Trophoblast cell (in vitro differentiated cells and primary cell): ENCODE measurements around the gene TRMT10C.
"Not testable (repeated sequence)": the region's sequence is repeated elsewhere in the genome, so short reads cannot be mapped to it uniquely, and the experiment has no call there.

ENCODE experiments used
- DNase-seq, 2 donors: peaks; one replicate each; pipeline ENCODE4 v3.0.0-alpha.2; 2016
- H2AFZ ChIP-seq: 2 replicates; pipeline ENCODE4 v1.6.1; 2013; ENCODE audit warnings: low read length, moderate library complexity, mild to moderate bottlenecking; ENCODE audit not compliant: insufficient read depth, poor library complexity
- H2AK5ac ChIP-seq: 2 replicates; pipeline ENCODE4 v1.6.1; 2013; ENCODE audit warnings: mild to moderate bottlenecking, low read length
- H2BK120ac ChIP-seq: 2 replicates; pipeline ENCODE4 v1.6.1; 2013; ENCODE audit warnings: low read length, mild to moderate bottlenecking, moderate library complexity; ENCODE audit not compliant: insufficient read depth, poor library complexity
- H2BK12ac ChIP-seq: 2 replicates; pipeline ENCODE4 v1.6.1; 2013; ENCODE audit warnings: mild to moderate bottlenecking, low read length, moderate library complexity
- H2BK5ac ChIP-seq: 2 replicates; pipeline ENCODE4 v1.6.1; 2013; ENCODE audit warnings: low read length, low read depth, moderate library complexity, mild to moderate bottlenecking; ENCODE audit not compliant: poor library complexity
- H3K14ac ChIP-seq: 2 replicates; pipeline ENCODE4 v1.6.1; 2013; ENCODE audit warnings: mild to moderate bottlenecking, low read length
- H3K18ac ChIP-seq: 2 replicates; pipeline ENCODE4 v1.6.1; 2013; ENCODE audit warnings: mild to moderate bottlenecking, low read length
- H3K23ac ChIP-seq: 2 replicates; pipeline ENCODE4 v1.6.1; 2013; ENCODE audit warnings: low read length
- H3K27ac ChIP-seq: 2 replicates; pipeline ENCODE4 v1.5.1; 2013; ENCODE audit warnings: low read depth, mild to moderate bottlenecking, inconsistent platforms, low read length, moderate library complexity
- H3K27me3 ChIP-seq: 2 replicates; pipeline ENCODE4 v1.6.1; 2013; ENCODE audit warnings: inconsistent platforms, mild to moderate bottlenecking, low read length, moderate library complexity; ENCODE audit not compliant: insufficient read depth
- H3K36me3 ChIP-seq, 2 experiments: 1 replicate in 1 of 2; 2 replicates in 1 of 2; pipeline ENCODE4 v1.6.1; 2013; ENCODE audit warnings: low read length in 2 of 2, mild to moderate bottlenecking in 2 of 2, moderate library complexity in 1 of 2; ENCODE audit not compliant: insufficient read depth in 2 of 2, control insufficient read depth in 1 of 2
- H3K4ac ChIP-seq: 2 replicates; pipeline ENCODE4 v1.6.1; 2013; ENCODE audit warnings: low read depth, mild to moderate bottlenecking, low read length, moderate library complexity
- H3K4me1 ChIP-seq, 2 experiments: 1 replicate in 1 of 2; 2 replicates in 1 of 2; pipeline ENCODE4 v1.6.1; 2013; ENCODE audit warnings: low read length in 2 of 2, mild to moderate bottlenecking in 2 of 2, moderate library complexity in 1 of 2; ENCODE audit not compliant: insufficient read depth in 2 of 2, control insufficient read depth in 1 of 2
- H3K4me2 ChIP-seq: 2 replicates; pipeline ENCODE4 v1.6.1; 2013; ENCODE audit warnings: inconsistent platforms, mild to moderate bottlenecking, low read length, moderate library complexity
- H3K4me3 ChIP-seq: 2 replicates; pipeline ENCODE4 v1.5.1; 2013; ENCODE audit warnings: mild to moderate bottlenecking, low read depth, low read length, inconsistent platforms
- H3K79me1 ChIP-seq: one replicate; pipeline ENCODE4 v1.6.1; 2013; ENCODE audit warnings: low read length
- H3K79me2 ChIP-seq: 2 replicates; pipeline ENCODE4 v1.6.1; 2013; ENCODE audit warnings: low read length, mild to moderate bottlenecking; ENCODE audit not compliant: control insufficient read depth, insufficient read depth, poor library complexity
- H3K9ac ChIP-seq: 2 replicates; pipeline ENCODE4 v1.6.1; 2013; ENCODE audit warnings: mild to moderate bottlenecking, low read length
- H3K9me3 ChIP-seq: 2 replicates; pipeline ENCODE4 v1.6.1; 2013; ENCODE audit warnings: low read depth, mild to moderate bottlenecking, control low read depth, inconsistent platforms, low read length; ENCODE audit not compliant: insufficient read depth
- H4K12ac ChIP-seq: 2 replicates; pipeline ENCODE4 v1.6.1; 2013; ENCODE audit warnings: low read depth, mild to moderate bottlenecking, low read length, moderate library complexity
- H4K8ac ChIP-seq: 2 replicates; pipeline ENCODE4 v1.6.1; 2013; ENCODE audit warnings: low read depth, mild to moderate bottlenecking, low read length, moderate library complexity
- H4K91ac ChIP-seq: one replicate; pipeline ENCODE4 v1.6.1; 2013; ENCODE audit warnings: low read depth, mild to moderate bottlenecking, low read length, moderate library complexity
- WGBS: extraction: QIAGEN DNeasy Blood & Tissue Kit; methylation state at CpG from one replicate; pipeline ENCODE4 v1.1.7; 2013; ENCODE audit warnings: missing lambda C conversion rate; ENCODE audit not compliant: insufficient read length, insufficient coverage; ENCODE audit errors: extremely low coverage; 5-methylcytosine and 5-hydroxymethylcytosine counted together

TRMT10C gene

GRCh38 chr3:101602731-101603130, 41.1 kb downstream of the TRMT10C start:
- no peaks in the 10 kb centered on the region for H3K9me3 ChIP-seq
- H3K4me1 ChIP-seq = no peaks in the 10 kb centered on the region
- H3K23ac ChIP-seq = no peak overlapping the region
- H3K4me2 ChIP-seq = no peak overlapping the region
- no peak overlapping the region for H3K27ac ChIP-seq
- H4K8ac ChIP-seq = no peak overlapping the region
- H3K79me2 ChIP-seq = no peaks in the 10 kb centered on the region
- no peak overlapping the region for H2AFZ ChIP-seq
- no peak overlapping the region for H2AK5ac ChIP-seq
- no peaks in the 10 kb centered on the region for H3K79me1 ChIP-seq
- H3K9ac ChIP-seq = no peak overlapping the region
- H4K12ac ChIP-seq = no peak overlapping the region
- H3K14ac ChIP-seq = no peak overlapping the region
- H3K36me3 ChIP-seq = peaks cover 0 to 5% of the 10 kb centered on the region in 2 experiments
- no peak overlapping the region for H2BK5ac ChIP-seq
- WGBS = no CpG with 5 or more reads among the region's 3 CpGs
- H4K91ac ChIP-seq = no peak overlapping the region
- H2BK12ac ChIP-seq = no peak overlapping the region
- DNase-seq = no peak
- H3K18ac ChIP-seq = no peak overlapping the region
- no peak overlapping the region for H3K4me3 ChIP-seq
- H3K4ac ChIP-seq = no peak overlapping the region
- no peaks in the 10 kb centered on the region for H3K27me3 ChIP-seq
- no peak overlapping the region for H2BK120ac ChIP-seq

- H2BK12ac ChIP-seq = no peak overlapping the region
- no peaks in the 10 kb centered on the region for H3K4me1 ChIP-seq
- H3K9ac ChIP-seq = no peak overlapping the region
- H2AFZ ChIP-seq = no peak overlapping the region
- H3K23ac ChIP-seq = no peak overlapping the region
- no peaks in the 10 kb centered on the region for H3K79me1 ChIP-seq
- no peaks in the 10 kb centered on the region for H3K9me3 ChIP-seq
- no CpG with 5 or more reads among the region's 1 CpG for WGBS
- H3K4me2 ChIP-seq = no peak overlapping the region
- H3K36me3 ChIP-seq = peaks cover 0 to 5% of the 10 kb centered on the region in 2 experiments
- no peak overlapping the region for H3K14ac ChIP-seq
- no peaks in the 10 kb centered on the region for H3K27me3 ChIP-seq
- DNase-seq = no peak
- no peak overlapping the region for H4K12ac ChIP-seq
- H4K8ac ChIP-seq = no peak overlapping the region
- no peak overlapping the region for H2BK5ac ChIP-seq
- no peak overlapping the region for H2AK5ac ChIP-seq
- no peak overlapping the region for H3K27ac ChIP-seq
- H2BK120ac ChIP-seq = no peak overlapping the region
- no peaks in the 10 kb centered on the region for H3K79me2 ChIP-seq
- no peak overlapping the region for H3K4me3 ChIP-seq
- no peak overlapping the region for H3K4ac ChIP-seq
- no peak overlapping the region for H4K91ac ChIP-seq
- no peak overlapping the region for H3K18ac ChIP-seq
Observed at GRCh38 chr3:101603184-101603583, 41.5 kb downstream of the TRMT10C start.

- not testable (repeated sequence) for H3K27ac ChIP-seq, H3K9ac ChIP-seq, H4K8ac ChIP-seq, H3K14ac ChIP-seq, H3K79me1 ChIP-seq, H3K4me1 ChIP-seq, H2AK5ac ChIP-seq, H2BK12ac ChIP-seq, H3K4me3 ChIP-seq, H3K36me3 ChIP-seq, H3K79me2 ChIP-seq, H3K27me3 ChIP-seq, H3K23ac ChIP-seq, DNase-seq, H2BK5ac ChIP-seq, H3K4me2 ChIP-seq, H3K18ac ChIP-seq, H2BK120ac ChIP-seq, H3K9me3 ChIP-seq, H4K91ac ChIP-seq, H2AFZ ChIP-seq, H3K4ac ChIP-seq
- peak overlapping the region; percentile 43 for H4K12ac ChIP-seq
- no CpG with 5 or more reads among the region's 10 CpGs for WGBS
Observed at GRCh38 chr3:101605398-101605797, 43.7 kb downstream of the TRMT10C start.

- WGBS = no CpG with 5 or more reads among the region's 2 CpGs
Observed at GRCh38 chr3:101611023-101611422, 49.4 kb downstream of the TRMT10C start.

More at GRCh38 chr3:101611023-101611422, 49.4 kb downstream of the TRMT10C start:
- Histone ChIP-seq H3K79me1 (peaks cover 3% of the 10 kb centered on the region), H3K23ac (no peak overlapping the region), H3K27ac (no peak overlapping the region), H3K27me3 (no peaks in the 10 kb centered on the region), H4K12ac (no peak overlapping the region), H3K79me2 (no peaks in the 10 kb centered on the region), H3K9ac (no peak overlapping the region), H4K8ac (no peak overlapping the region), H3K4ac (no peak overlapping the region), H3K4me3 (no peak overlapping the region), H2BK12ac (no peak overlapping the region), H2BK5ac (no peak overlapping the region), H3K18ac (no peak overlapping the region), H3K4me2 (no peak overlapping the region), H3K9me3 (no peaks in the 10 kb centered on the region), H2AFZ (no peak overlapping the region), H4K91ac (no peak overlapping the region), H2AK5ac (no peak overlapping the region), H3K14ac (no peak overlapping the region), H3K36me3 (no peaks in the 10 kb centered on the region), H3K4me1 (peaks cover 0 to 5% of the 10 kb centered on the region in 2 experiments), H2BK120ac (no peak overlapping the region)
- no peak for DNase-seq
